GM23338 (cell line): ENCODE data around the gene C12orf43. TPM values are rescaled to one million over a fixed set of nuclear protein-coding genes. Genes with fewer than 3 reads are reported as not detected.

Experiments used
- polyA plus RNA-seq: library from polyadenylated mRNA; unstranded; fragments of >200 nt; fragmentation: Nextera tagmentation; extraction: Ambion mirVana; gene quantifications from 2 replicates; pipeline ENCODE4 v1.2.1, GENCODE V29; 2016
- total RNA-seq: library from RNA; depleted of rRNA; stranded (reverse); fragments of >200 nt; shearing (Covaris generic); gene quantifications from 2 replicates; pipeline ENCODE4 v1.2.3, GENCODE V29; 2014; rRNA removed

The C12orf43 gene
- total and polyA plus RNA-seq, 2 experiments from 2014 or later, result 15.2 to 20.7 TPM

Other genes with a start within 250 kb of the C12orf43 start
- gene SPPL3, start 112.1 kb downstream of the C12orf43 start, total RNA-seq, result 25.2 and 27.8 TPM in 2 replicates
- 10.9 and 12.7 TPM in 2 replicates for gene SPPL3, start 112.1 kb downstream of the C12orf43 start, polyA plus RNA-seq
- not detected in 2 replicates for gene HNF1A, start 37.9 kb downstream of the C12orf43 start, total RNA-seq
- 0.10 and 0.11 TPM in 2 replicates for gene HNF1A, start 37.9 kb downstream of the C12orf43 start, polyA plus RNA-seq
- gene OASL, start 22.8 kb upstream of the C12orf43 start, total RNA-seq, result not detected in 2 replicates
- gene OASL, start 22.8 kb upstream of the C12orf43 start, polyA plus RNA-seq, result not detected in 2 replicates
- 0.24 and 0.74 TPM in 2 replicates for gene P2RX7, start 116.4 kb upstream of the C12orf43 start, total RNA-seq
- gene P2RX7, start 116.4 kb upstream of the C12orf43 start, polyA plus RNA-seq, result 0.43 and 0.48 TPM in 2 replicates
- 18.9 and 19.5 TPM in 2 replicates for gene P2RX4, start 193.6 kb upstream of the C12orf43 start, total RNA-seq
- gene P2RX4, start 193.6 kb upstream of the C12orf43 start, polyA plus RNA-seq, result 5.6 and 5.9 TPM in 2 replicates